PC-9 (cell line): Measurements from ENCODE around the gene IGF1. TPM values are rescaled to one million over a fixed set of nuclear protein-coding genes. Genes with fewer than 3 reads are reported as not detected.

Experiments used
- BruUV-seq: library from RNA; stranded (reverse); fragments of 400-500 nt; replicated peaks from 2 replicates; lab custom pipeline; 2021; lab: Mats Ljungman, UMichigan
- CTCF ChIA-PET: fragments of 300-600 bp; sonication (Branson Sonifier 250); formaldehyde crosslinking; loops from one replicate; lab custom pipeline; 2022; ENCODE audit warnings: antibody characterized with exemption; lab: Charles Lee
- POLR2A ChIA-PET: fragments of 300-600 bp; sonication (Branson Sonifier 250); formaldehyde crosslinking; loops from one replicate; lab custom pipeline; 2022; ENCODE audit warnings: antibody characterized with exemption; ENCODE audit not compliant: unreplicated experiment; lab: Charles Lee
- DNase-seq, 2 experiments: peaks; one replicate each; pipeline versions ENCODE4 v3.0.0 to v3.0.0-alpha.2; 2015 to 2022; ENCODE audit warnings: mixed read lengths in 1 of 2
- H2AFZ ChIP-seq: fragments of 200-600 bp; sonication (generic); 2 replicates; pipeline ENCODE4 v1.8.1; 2017; ENCODE audit warnings: antibody characterized with exemption
- H3F3A ChIP-seq: fragments of 200-600 bp; sonication (generic); 2 replicates; pipeline ENCODE4 v1.8.1; 2017; ENCODE audit warnings: antibody characterized with exemption, mild to moderate bottlenecking, low read depth; ENCODE audit not compliant: insufficient read depth
- H3K27ac ChIP-seq: fragments of 200-600 bp; sonication (generic); 2 replicates; pipeline ENCODE4 v1.6.1; 2016; ENCODE audit warnings: mixed run types
- H3K27me3 ChIP-seq: fragments of 200-600 bp; sonication (generic); 2 replicates; pipeline ENCODE4 v1.6.1; 2016; ENCODE audit warnings: low read depth, mixed run types; ENCODE audit not compliant: insufficient read depth
- H3K36me3 ChIP-seq: fragments of 200-600 bp; sonication (generic); 2 replicates; pipeline ENCODE4 v1.6.1; 2016; ENCODE audit warnings: low read depth, mixed run types
- H3K4me1 ChIP-seq: fragments of 200-600 bp; sonication (generic); replicated peaks from 2 replicates; pipeline ENCODE4 v1.6.1; 2016; ENCODE audit warnings: mixed run types; ENCODE audit not compliant: insufficient read depth
- H3K4me2 ChIP-seq: fragments of 200-600 bp; sonication (generic); 2 replicates; pipeline ENCODE4 v1.6.1; 2017; ENCODE audit warnings: mixed run types
- H3K4me3 ChIP-seq: fragments of 200-600 bp; sonication (generic); 2 replicates; pipeline ENCODE4 v1.6.1; 2016; ENCODE audit warnings: mixed run types
- H3K79me2 ChIP-seq: fragments of 200-600 bp; sonication (generic); 2 replicates; pipeline ENCODE4 v1.6.1; 2017; ENCODE audit warnings: low read depth, mixed run types
- H3K9me2 ChIP-seq: fragments of 200-600 bp; sonication (generic); 2 replicates; pipeline ENCODE4 v1.8.1; 2017; ENCODE audit warnings: mild to moderate bottlenecking; ENCODE audit not compliant: insufficient read depth
- H3K9me3 ChIP-seq: fragments of 200-600 bp; sonication (generic); 2 replicates; pipeline ENCODE4 v1.8.1; 2016; ENCODE audit warnings: low read depth; ENCODE audit not compliant: insufficient read depth
- H4K20me1 ChIP-seq: fragments of 200-600 bp; sonication (generic); 2 replicates; pipeline ENCODE4 v1.8.1; 2017; ENCODE audit not compliant: insufficient read depth
- EZH2 ChIP-seq: fragments of 200-600 bp; sonication (generic); IDR thresholded peaks from 2 replicates; pipeline ENCODE4 v1.8.0; 2017; ENCODE audit warnings: antibody characterized with exemption, low read depth
- intact Hi-C: fragments of 100-400 bp; cut with micrococcal nuclease; formaldehyde crosslinking; loops from one replicate; pipeline ENCODE4 v1.10.0; 2022; ENCODE audit not compliant: unreplicated experiment
- total RNA-seq: library from RNA; stranded (reverse); gene quantifications from 2 replicates; pipeline ENCODE4 v1.2.3, GENCODE V29; 2021
- TF ChIP-seq, protein P1 (sequence below): fragments of 200-600 bp; sonication (generic); conservative IDR thresholded peaks from 2 replicates; pipeline ENCODE4 v1.6.1; 2017; ENCODE audit warnings: mixed run types, antibody characterized with exemption, mild to moderate bottlenecking, moderate library complexity

Gene IGF1
- total RNA-seq, 1 experiment from 2014 or later, result not detected

- no peak for DNase-seq
- no peak overlapping the region for H3K4me3 ChIP-seq
- no peaks in the 10 kb centered on the region for H3K79me2 ChIP-seq
- no peaks in the 10 kb centered on the region for H4K20me1 ChIP-seq
- intact Hi-C loops, result no loop called here
- ChIA-PET POLR2A (no interaction called here), CTCF (no interaction called here)
- no TSS peak for BruUV-seq
- no peak for TF ChIP-seq EZH2
- TF ChIP-seq, protein P1, sequence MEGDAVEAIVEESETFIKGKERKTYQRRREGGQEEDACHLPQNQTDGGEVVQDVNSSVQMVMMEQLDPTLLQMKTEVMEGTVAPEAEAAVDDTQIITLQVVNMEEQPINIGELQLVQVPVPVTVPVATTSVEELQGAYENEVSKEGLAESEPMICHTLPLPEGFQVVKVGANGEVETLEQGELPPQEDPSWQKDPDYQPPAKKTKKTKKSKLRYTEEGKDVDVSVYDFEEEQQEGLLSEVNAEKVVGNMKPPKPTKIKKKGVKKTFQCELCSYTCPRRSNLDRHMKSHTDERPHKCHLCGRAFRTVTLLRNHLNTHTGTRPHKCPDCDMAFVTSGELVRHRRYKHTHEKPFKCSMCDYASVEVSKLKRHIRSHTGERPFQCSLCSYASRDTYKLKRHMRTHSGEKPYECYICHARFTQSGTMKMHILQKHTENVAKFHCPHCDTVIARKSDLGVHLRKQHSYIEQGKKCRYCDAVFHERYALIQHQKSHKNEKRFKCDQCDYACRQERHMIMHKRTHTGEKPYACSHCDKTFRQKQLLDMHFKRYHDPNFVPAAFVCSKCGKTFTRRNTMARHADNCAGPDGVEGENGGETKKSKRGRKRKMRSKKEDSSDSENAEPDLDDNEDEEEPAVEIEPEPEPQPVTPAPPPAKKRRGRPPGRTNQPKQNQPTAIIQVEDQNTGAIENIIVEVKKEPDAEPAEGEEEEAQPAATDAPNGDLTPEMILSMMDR, result no peak
- H2AFZ ChIP-seq, result no peak overlapping the region
- H3F3A ChIP-seq, result no peaks in the 10 kb centered on the region
- no peaks in the 10 kb centered on the region for H3K27me3 ChIP-seq
- H3K9me3 ChIP-seq, result no peaks in the 10 kb centered on the region
- no peaks in the 10 kb centered on the region for H3K9me2 ChIP-seq
- no peaks in the 10 kb centered on the region for H3K36me3 ChIP-seq
- no peak overlapping the region for H3K27ac ChIP-seq
- H3K4me1 ChIP-seq, result no peaks in the 10 kb centered on the region
- H3K4me2 ChIP-seq, result no peak overlapping the region
Measured at GRCh38 chr12:102526656-102527055, 46.3 kb upstream of the IGF1 start.

DNA sequence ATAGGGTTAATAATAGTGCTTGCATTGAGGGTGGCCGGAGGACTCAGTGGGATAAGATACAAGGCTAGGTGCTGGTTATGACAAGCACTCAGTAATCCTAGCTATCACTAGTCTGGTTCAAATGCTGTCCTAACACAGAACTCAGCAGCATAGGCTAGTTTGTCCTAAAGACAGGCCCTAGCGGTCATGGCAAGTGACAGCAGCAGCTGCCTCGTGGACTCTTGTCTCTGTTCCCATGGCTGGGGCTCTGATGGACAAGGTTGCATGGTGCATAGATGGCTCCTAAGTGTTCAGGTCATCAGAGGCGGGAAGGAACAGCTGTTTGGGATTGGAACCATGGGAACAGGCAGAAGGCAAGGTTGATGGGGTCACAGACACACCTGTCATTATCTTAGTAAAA is 42.4 kb upstream of the IGF1 start:
- BruUV-seq, result no TSS peak
- CTCF ChIA-PET, result no interaction called here
- intact Hi-C loops, result no loop called here

DNA sequence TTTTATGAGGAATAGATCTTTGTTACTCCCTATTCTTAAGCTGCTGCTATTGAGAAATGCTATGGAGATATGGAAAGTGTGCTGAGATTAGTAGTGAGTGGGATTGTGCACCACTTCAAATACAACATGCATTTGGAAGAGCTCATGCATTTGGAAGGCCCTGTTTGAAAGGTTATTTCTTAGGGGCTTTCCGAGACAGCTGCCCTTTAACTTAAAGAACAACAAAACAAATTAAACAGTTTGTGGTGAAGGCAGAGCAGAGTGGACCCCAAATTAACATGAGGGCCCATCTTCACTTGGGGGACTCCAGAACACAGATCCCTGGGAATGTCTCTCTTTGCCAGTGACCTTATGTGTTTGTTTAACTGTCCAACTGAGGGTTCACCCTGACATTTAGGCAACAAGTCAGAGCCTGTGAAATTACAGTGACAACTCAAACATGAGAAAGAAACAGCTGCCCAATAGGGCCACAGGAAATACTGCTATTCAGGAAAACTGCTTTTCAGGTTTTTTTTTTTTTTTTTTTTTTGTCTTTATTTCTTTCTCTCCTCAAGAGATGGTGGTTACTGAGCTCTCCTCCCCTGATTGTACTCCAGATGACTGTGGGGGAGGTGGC is 41.4 kb upstream of the IGF1 start:
- Histone ChIP-seq H3K36me3 (no peaks in the 10 kb centered on the region), H3K79me2 (no peaks in the 10 kb centered on the region), H3F3A (no peaks in the 10 kb centered on the region), H3K4me1 (no peaks in the 10 kb centered on the region), H3K4me2 (no peak overlapping the region), H3K9me3 (no peaks in the 10 kb centered on the region), H4K20me1 (no peaks in the 10 kb centered on the region), H3K4me3 (no peak overlapping the region), H3K9me2 (no peaks in the 10 kb centered on the region), H2AFZ (no peak overlapping the region), H3K27me3 (no peaks in the 10 kb centered on the region), H3K27ac (no peak overlapping the region)
- ChIA-PET CTCF (no interaction called here), POLR2A (no interaction called here)
- TF ChIP-seq, protein P1, result no peak
- TF ChIP-seq EZH2, result no peak
- no peak for DNase-seq
- BruUV-seq, result no TSS peak
- intact Hi-C loops, result no loop called here

More for the DNA sequence above, 42.4 kb upstream of the IGF1 start:
- no peak overlapping the region for H2AFZ ChIP-seq
- no peak for DNase-seq
- H4K20me1 ChIP-seq, result no peaks in the 10 kb centered on the region
- H3K9me3 ChIP-seq, result no peaks in the 10 kb centered on the region
- no peaks in the 10 kb centered on the region for H3K9me2 ChIP-seq
- H3K4me3 ChIP-seq, result no peak overlapping the region
- H3F3A ChIP-seq, result no peaks in the 10 kb centered on the region
- no peak for TF ChIP-seq EZH2
- TF ChIP-seq, protein P1, result no peak
- H3K4me1 ChIP-seq, result no peaks in the 10 kb centered on the region
- no peak overlapping the region for H3K4me2 ChIP-seq
- H3K36me3 ChIP-seq, result no peaks in the 10 kb centered on the region
- POLR2A ChIA-PET, result no interaction called here
- no peak overlapping the region for H3K27ac ChIP-seq
- no peaks in the 10 kb centered on the region for H3K27me3 ChIP-seq
- H3K79me2 ChIP-seq, result no peaks in the 10 kb centered on the region
